ENCODE measurements around the gene CSF1. TPM values are rescaled to one million over a fixed set of nuclear protein-coding genes. Genes with fewer than 3 reads are reported as not detected.

Gene CSF1
- total RNA-seq, 4 donors from 2014 or later, result 33.5 to 127 (median 62.3) TPM

DNA sequence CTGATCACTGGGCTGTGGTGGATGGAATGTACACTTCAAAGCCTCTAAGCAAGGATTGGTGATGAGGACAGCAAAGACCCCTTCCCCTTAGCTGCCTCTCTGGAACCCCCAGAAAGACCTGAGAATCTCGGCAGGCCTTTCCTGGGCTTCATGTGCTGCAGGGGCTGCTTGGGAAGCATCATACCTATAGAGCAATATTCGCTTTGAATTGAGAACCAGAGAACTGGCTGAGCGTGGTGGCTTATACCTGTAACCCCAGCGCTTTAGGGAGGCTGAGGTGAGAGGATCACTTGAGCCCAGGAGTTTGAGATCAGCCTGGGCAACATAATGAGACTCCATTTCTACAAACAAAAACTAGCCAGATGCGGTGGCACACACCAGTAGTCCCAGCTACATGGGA is 22.0 kb downstream of the CSF1 start:
- 88 to 95% methylated on average over 5 of the region's 5 CpGs for WGBS, 2 donors
- no peak for TF ChIP-seq POLR2A (IDR thresholded peaks at IDR 0.05)
- TF ChIP-seq, protein P1, sequence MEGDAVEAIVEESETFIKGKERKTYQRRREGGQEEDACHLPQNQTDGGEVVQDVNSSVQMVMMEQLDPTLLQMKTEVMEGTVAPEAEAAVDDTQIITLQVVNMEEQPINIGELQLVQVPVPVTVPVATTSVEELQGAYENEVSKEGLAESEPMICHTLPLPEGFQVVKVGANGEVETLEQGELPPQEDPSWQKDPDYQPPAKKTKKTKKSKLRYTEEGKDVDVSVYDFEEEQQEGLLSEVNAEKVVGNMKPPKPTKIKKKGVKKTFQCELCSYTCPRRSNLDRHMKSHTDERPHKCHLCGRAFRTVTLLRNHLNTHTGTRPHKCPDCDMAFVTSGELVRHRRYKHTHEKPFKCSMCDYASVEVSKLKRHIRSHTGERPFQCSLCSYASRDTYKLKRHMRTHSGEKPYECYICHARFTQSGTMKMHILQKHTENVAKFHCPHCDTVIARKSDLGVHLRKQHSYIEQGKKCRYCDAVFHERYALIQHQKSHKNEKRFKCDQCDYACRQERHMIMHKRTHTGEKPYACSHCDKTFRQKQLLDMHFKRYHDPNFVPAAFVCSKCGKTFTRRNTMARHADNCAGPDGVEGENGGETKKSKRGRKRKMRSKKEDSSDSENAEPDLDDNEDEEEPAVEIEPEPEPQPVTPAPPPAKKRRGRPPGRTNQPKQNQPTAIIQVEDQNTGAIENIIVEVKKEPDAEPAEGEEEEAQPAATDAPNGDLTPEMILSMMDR (IDR thresholded peaks at IDR 0.05), result no peak
- H3K27me3 ChIP-seq, result no peaks in the 10 kb centered on the region
- DNase-seq, result no peak
- peaks cover 19 to 46% of the 10 kb centered on the region in 2 donors for H3K4me1 ChIP-seq
- H3K9me3 ChIP-seq, result no peaks in the 10 kb centered on the region
- intact Hi-C loops (cut with DNase I), result loop anchor here (5.0 kb wide), 1 partner anchor 45 kb away; no protein-coding TSS in a partner anchor
- peaks cover 8 to 9% of the 10 kb centered on the region in 2 donors for H3K36me3 ChIP-seq
- no peak overlapping the region for H3K27ac ChIP-seq
- H3K4me3 ChIP-seq (replicated peaks in 1 of 3), result no peak overlapping the region

GRCh38 chr1:109933856-109934711 is 23.4 kb downstream of the CSF1 start:
- TF ChIP-seq, protein P1 (IDR thresholded peaks at IDR 0.05), result no peak
- TF ChIP-seq POLR2A (IDR thresholded peaks at IDR 0.05), result no peak
- peaks cover 6% of the 10 kb centered on the region in 2 donors for H3K36me3 ChIP-seq
- intact Hi-C loops (cut with DNase I), result loop anchor here (5.0 kb wide), 1 partner anchor 43 kb away; no protein-coding TSS in a partner anchor
- no peak overlapping the region for H3K4me3 ChIP-seq (replicated peaks in 1 of 3)
- WGBS, 2 donors, result 61 to 75% methylated on average over 9 to 10 of the region's 10 CpGs
- DNase-seq, result no peak
- H3K4me1 ChIP-seq, result peaks cover 12 to 32% of the 10 kb centered on the region in 2 donors
- no peak overlapping the region for H3K27ac ChIP-seq
- H3K9me3 ChIP-seq, result no peaks in the 10 kb centered on the region
- H3K27me3 ChIP-seq, result no peaks in the 10 kb centered on the region

GRCh38 chr1:109935451-109935900 is 24.8 kb downstream of the CSF1 start:
- Histone ChIP-seq H3K27ac (no peak overlapping the region), H3K9me3 (no peaks in the 10 kb centered on the region), H3K27me3 (no peaks in the 10 kb centered on the region), H3K4me1 (peaks cover 11 to 18% of the 10 kb centered on the region in 2 donors), H3K36me3 (no peaks in the 10 kb centered on the region), H3K4me3 (replicated peaks in 1 of 3) (no peak overlapping the region)
- no peak for DNase-seq
- TF ChIP-seq POLR2A (IDR thresholded peaks at IDR 0.05), result no peak
- TF ChIP-seq, protein P1 (IDR thresholded peaks at IDR 0.05), result no peak
- 79 to 91% methylated on average over 4 of the region's 4 CpGs for WGBS, 2 donors
- intact Hi-C loops (cut with DNase I), result no loop called here

DNA sequence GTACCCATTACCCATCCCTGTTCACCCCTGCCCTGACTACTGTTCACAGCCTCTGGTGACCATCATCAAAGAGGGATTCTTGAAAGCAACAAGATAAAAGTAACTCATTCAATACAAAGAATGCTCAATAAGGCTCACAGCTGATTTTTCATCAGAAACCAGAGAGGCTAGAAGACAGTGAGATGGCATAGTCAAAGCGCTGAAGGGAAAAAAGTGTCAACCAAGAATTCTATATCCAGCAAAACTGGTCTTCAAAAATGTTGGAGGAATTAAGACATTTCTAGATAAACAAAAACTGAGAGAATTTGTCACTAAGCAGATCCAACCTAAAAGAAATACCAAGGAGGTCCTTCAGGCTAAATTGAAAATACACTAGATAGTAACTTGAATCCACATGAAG is 27.1 kb downstream of the CSF1 start:
- no peak for TF ChIP-seq POLR2A (IDR thresholded peaks at IDR 0.05)
- TF ChIP-seq, protein P1 (IDR thresholded peaks at IDR 0.05), result no peak
- intact Hi-C loops (cut with DNase I), result no loop called here
- WGBS, 2 donors, result 100% methylated on average over 1 of the region's 1 CpG
- H3K27me3 ChIP-seq, result no peaks in the 10 kb centered on the region
- H3K4me3 ChIP-seq (replicated peaks in 1 of 3), result no peak overlapping the region
- H3K36me3 ChIP-seq, result no peaks in the 10 kb centered on the region
- no peaks in the 10 kb centered on the region for H3K9me3 ChIP-seq
- H3K4me1 ChIP-seq, result peaks cover 0 to 7% of the 10 kb centered on the region in 2 donors
- no peak overlapping the region for H3K27ac ChIP-seq
- no peak for DNase-seq

GRCh38 chr1:109938556-109938955 is 27.9 kb downstream of the CSF1 start:
- peaks cover 0 to 7% of the 10 kb centered on the region in 2 donors for H3K4me1 ChIP-seq
- 99% methylated on average over 2 of the region's 2 CpGs for WGBS, 2 donors
- no peak for DNase-seq
- H3K27ac ChIP-seq, result no peak overlapping the region
- no peaks in the 10 kb centered on the region for H3K27me3 ChIP-seq
- no peaks in the 10 kb centered on the region for H3K9me3 ChIP-seq
- H3K4me3 ChIP-seq (replicated peaks in 1 of 3), result no peak overlapping the region
- H3K36me3 ChIP-seq, result no peaks in the 10 kb centered on the region
- TF ChIP-seq, protein P1 (IDR thresholded peaks at IDR 0.05), result no peak
- TF ChIP-seq POLR2A (IDR thresholded peaks at IDR 0.05), result no peak
- intact Hi-C loops (cut with DNase I), result no loop called here

Measured in thyroid gland (tissue), 4 donors.